DND-41 (cell line): ENCODE data around the gene TRMT2B.

Experiments
- CTCF ChIP-seq: IDR thresholded peaks from 2 replicates; pipeline ENCODE4 v1.5.1; 2012; ENCODE audit warnings: borderline replicate concordance, low read length, moderate library complexity, mild to moderate bottlenecking; ENCODE audit not compliant: poor library complexity, severe bottlenecking; ENCODE audit errors: extremely low read depth
- EZH2 ChIP-seq: IDR thresholded peaks from 3 replicates; pipeline ENCODE4 v1.6.1; 2012; ENCODE audit warnings: borderline replicate concordance, low read depth, mild to moderate bottlenecking, moderate library complexity, low read length, inconsistent platforms; ENCODE audit not compliant: severe bottlenecking

GRCh38 chrX:101071582-101071981 is 19.7 kb upstream of the TRMT2B start:
- no peak for TF ChIP-seq CTCF
- TF ChIP-seq EZH2, result no peak
